ENCODE measurements around the gene GCSAML.
"Not testable (repeated sequence)": the region's sequence is repeated elsewhere in the genome, so short reads cannot be mapped to it uniquely, and the experiment has no call there.

The GCSAML gene

DNA sequence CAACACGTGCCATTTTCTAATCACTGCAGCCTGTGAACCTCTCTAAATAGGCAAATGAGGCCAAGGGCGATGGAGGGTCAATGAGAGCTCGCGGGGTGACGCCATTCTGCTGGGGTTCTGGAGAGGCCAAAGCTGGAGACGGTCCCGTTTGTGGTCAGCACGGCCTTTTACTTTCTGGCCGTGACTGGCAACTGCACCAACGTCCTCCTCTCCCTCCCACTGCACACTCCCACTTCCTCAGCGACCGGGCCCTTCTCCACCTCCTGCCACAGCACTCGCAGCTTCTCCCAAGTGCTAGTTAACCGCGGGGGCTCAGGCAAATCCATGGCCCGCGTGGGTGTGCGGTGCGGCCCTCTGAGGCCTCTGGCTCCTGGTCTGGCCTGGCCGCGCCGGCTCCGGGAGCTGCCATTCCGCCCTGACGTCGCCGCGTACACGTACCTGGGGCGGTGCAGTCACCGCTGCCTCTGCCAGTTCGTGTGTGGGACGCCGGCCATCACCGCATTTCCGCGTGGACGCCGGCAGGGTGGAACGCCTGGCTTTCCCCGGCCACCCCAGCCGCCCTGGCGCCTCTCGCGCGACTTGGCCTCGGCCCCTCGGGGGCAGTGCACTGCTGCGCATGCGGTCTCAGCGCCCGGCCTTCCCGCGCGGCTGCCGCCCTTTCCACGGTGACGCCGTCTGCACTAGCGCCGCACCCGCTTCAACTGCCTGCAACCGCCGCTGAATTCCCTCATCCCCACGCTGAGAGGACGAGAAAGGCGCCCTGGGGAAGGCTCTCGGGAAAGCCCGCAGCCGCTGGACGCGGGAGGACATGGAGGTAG, 30.9 kb upstream of the GCSAML start:
- Histone ChIP-seq H2AFZ (ENCODE audit: low read depth, low read length) (no peak overlapping the region), H3K4me2 (ENCODE audit: insufficient read depth, low read length) (no peak overlapping the region), H3K36me3 (ENCODE audit: insufficient read depth, low read length) (no peaks in the 10 kb centered on the region)

DNA sequence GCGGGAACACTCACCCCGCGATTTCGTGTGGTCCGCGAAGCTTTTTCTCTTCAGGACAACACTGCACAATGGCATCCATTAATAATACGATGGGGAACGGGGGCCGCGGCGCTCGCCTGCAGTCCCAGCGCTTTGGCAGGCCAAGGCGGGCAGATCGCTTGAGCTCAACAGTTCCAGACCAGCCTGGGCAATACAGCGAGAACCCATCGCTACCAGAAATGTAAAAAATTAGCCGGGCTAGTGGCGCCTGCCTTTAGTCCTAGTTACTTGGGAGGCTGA, 30.4 kb upstream of the GCSAML start:
- TF ChIP-seq EZH2 (IDR thresholded peaks at IDR 0.05; ENCODE audit: borderline replicate concordance, low read depth, low read length, severe bottlenecking) (no peak), CTCF (IDR thresholded peaks at IDR 0.05; ENCODE audit: borderline replicate concordance, extremely low read depth, low read length, poor library complexity, severe bottlenecking) (no peak)
- Histone ChIP-seq H3K4me3 (ENCODE audit: low read depth in 1 of 2, low read length in 2 of 2) (no peak overlapping the region), H3K9me3 (ENCODE audit: insufficient read depth, low read length, severe bottlenecking) (no peaks in the 10 kb centered on the region), H3K27ac (ENCODE audit: low read length) (no peak overlapping the region), H3K79me2 (ENCODE audit: insufficient read depth, low read length) (no peaks in the 10 kb centered on the region), H3K9ac (ENCODE audit: low read depth, low read length) (no peak overlapping the region), H3K4me2 (ENCODE audit: insufficient read depth, low read length) (no peak overlapping the region), H3K27me3 (ENCODE audit: insufficient read depth, low read length, poor library complexity) (no peaks in the 10 kb centered on the region), H3K4me1 (ENCODE audit: insufficient read depth, low read length) (no peaks in the 10 kb centered on the region), H4K20me1 (ENCODE audit: insufficient read depth, low read length) (no peaks in the 10 kb centered on the region), H3K36me3 (ENCODE audit: insufficient read depth, low read length) (no peaks in the 10 kb centered on the region), H2AFZ (ENCODE audit: low read depth, low read length) (no peak overlapping the region)
- ATAC-seq (ENCODE audit: insufficient read depth, low read depth): no peak
- DNase-seq: no peak

More for the DNA sequence above, 30.9 kb upstream of the GCSAML start:
- H3K4me1 ChIP-seq (ENCODE audit: insufficient read depth, low read length): no peaks in the 10 kb centered on the region
- no peak for DNase-seq
- H4K20me1 ChIP-seq (ENCODE audit: insufficient read depth, low read length): no peaks in the 10 kb centered on the region
- H3K79me2 ChIP-seq (ENCODE audit: insufficient read depth, low read length): no peaks in the 10 kb centered on the region
- H3K27ac ChIP-seq (ENCODE audit: low read length): no peak overlapping the region
- H3K9ac ChIP-seq (ENCODE audit: low read depth, low read length): no peak overlapping the region
- no peak overlapping the region for H3K4me3 ChIP-seq (ENCODE audit: low read depth in 1 of 2, low read length in 2 of 2)
- no peak for ATAC-seq (ENCODE audit: insufficient read depth, low read depth)
- no peaks in the 10 kb centered on the region for H3K9me3 ChIP-seq (ENCODE audit: insufficient read depth, low read length, severe bottlenecking)
- H3K27me3 ChIP-seq (ENCODE audit: insufficient read depth, low read length, poor library complexity): no peaks in the 10 kb centered on the region
- TF ChIP-seq CTCF (IDR thresholded peaks at IDR 0.05; ENCODE audit: borderline replicate concordance, extremely low read depth, low read length, poor library complexity, severe bottlenecking) (no peak), EZH2 (IDR thresholded peaks at IDR 0.05; ENCODE audit: borderline replicate concordance, low read depth, low read length, severe bottlenecking) (no peak)

- not testable (repeated sequence) for DNase-seq
Measured at GRCh38 chr1:247521886-247522285, 27.0 kb upstream of the GCSAML start.

GRCh38 chr1:247528812-247529474, 20.0 kb upstream of the GCSAML start:
- H3K4me2 ChIP-seq (ENCODE audit: insufficient read depth, low read length): no peak overlapping the region
- H3K27ac ChIP-seq (ENCODE audit: low read length): no peak overlapping the region
- H2AFZ ChIP-seq (ENCODE audit: low read depth, low read length): no peak overlapping the region
- no peaks in the 10 kb centered on the region for H3K4me1 ChIP-seq (ENCODE audit: insufficient read depth, low read length)
- no peaks in the 10 kb centered on the region for H4K20me1 ChIP-seq (ENCODE audit: insufficient read depth, low read length)
- H3K27me3 ChIP-seq (ENCODE audit: insufficient read depth, low read length, poor library complexity): no peaks in the 10 kb centered on the region
- no peak overlapping the region for H3K9ac ChIP-seq (ENCODE audit: low read depth, low read length)
- ATAC-seq (ENCODE audit: insufficient read depth, low read depth) (no peak), DNase-seq (no peak)
- TF ChIP-seq EZH2 (IDR thresholded peaks at IDR 0.05; ENCODE audit: borderline replicate concordance, low read depth, low read length, severe bottlenecking): no peak
- TF ChIP-seq CTCF (IDR thresholded peaks at IDR 0.05; ENCODE audit: borderline replicate concordance, extremely low read depth, low read length, poor library complexity, severe bottlenecking): no peak
- no peak overlapping the region for H3K4me3 ChIP-seq (ENCODE audit: low read depth in 1 of 2, low read length in 2 of 2)
- H3K36me3 ChIP-seq (ENCODE audit: insufficient read depth, low read length): no peaks in the 10 kb centered on the region
- no peaks in the 10 kb centered on the region for H3K79me2 ChIP-seq (ENCODE audit: insufficient read depth, low read length)
- no peaks in the 10 kb centered on the region for H3K9me3 ChIP-seq (ENCODE audit: insufficient read depth, low read length, severe bottlenecking)

More at GRCh38 chr1:247521886-247522285, 27.0 kb upstream of the GCSAML start:
- not testable (repeated sequence) for H3K36me3 ChIP-seq (ENCODE audit: insufficient read depth, low read length); H3K4me3 ChIP-seq (ENCODE audit: low read depth in 1 of 2, low read length in 2 of 2); H3K27me3 ChIP-seq (ENCODE audit: insufficient read depth, low read length, poor library complexity); H3K4me2 ChIP-seq (ENCODE audit: insufficient read depth, low read length); H4K20me1 ChIP-seq (ENCODE audit: insufficient read depth, low read length); H3K9me3 ChIP-seq (ENCODE audit: insufficient read depth, low read length, severe bottlenecking); ATAC-seq (ENCODE audit: insufficient read depth, low read depth); H3K4me1 ChIP-seq (ENCODE audit: insufficient read depth, low read length); H2AFZ ChIP-seq (ENCODE audit: low read depth, low read length); H3K9ac ChIP-seq (ENCODE audit: low read depth, low read length); H3K79me2 ChIP-seq (ENCODE audit: insufficient read depth, low read length); H3K27ac ChIP-seq (ENCODE audit: low read length)
